Measurements from ENCODE around the gene MRE11.

The MRE11 gene

DNA sequence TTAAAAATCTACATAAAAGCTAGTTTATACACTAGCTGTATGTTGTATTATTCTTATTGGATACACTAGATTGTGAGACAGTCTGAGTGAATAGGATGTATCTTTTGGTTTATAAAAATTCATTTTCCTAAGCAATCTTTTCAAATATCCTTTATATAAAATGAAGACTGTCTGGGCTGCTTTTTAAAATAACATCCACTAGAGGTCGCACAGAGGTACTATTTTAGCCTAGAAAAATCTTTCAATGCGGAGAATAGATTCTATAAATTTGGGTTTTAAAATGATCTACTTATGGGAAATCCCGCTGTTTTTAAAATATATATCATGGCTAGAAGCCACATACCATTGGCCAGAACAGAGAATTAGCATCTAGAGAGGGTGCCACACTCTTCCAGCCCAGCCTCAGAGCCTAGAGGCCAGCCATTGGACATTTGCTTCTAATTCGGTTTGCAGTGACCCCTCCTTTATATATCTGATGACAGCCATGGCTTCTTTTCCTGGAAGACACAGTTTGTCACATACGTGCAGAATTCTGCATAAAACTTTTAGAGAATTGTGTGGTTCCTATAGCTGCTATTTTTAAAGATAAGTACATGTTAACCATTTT is 25.9 kb upstream of the MRE11 start:
- DNase-seq (ENCODE audit: low read depth): peak; percentile 62
- H3K4me3 ChIP-seq (ENCODE audit: low read depth, low read length): no peak overlapping the region
- TF ChIP-seq, protein P1, sequence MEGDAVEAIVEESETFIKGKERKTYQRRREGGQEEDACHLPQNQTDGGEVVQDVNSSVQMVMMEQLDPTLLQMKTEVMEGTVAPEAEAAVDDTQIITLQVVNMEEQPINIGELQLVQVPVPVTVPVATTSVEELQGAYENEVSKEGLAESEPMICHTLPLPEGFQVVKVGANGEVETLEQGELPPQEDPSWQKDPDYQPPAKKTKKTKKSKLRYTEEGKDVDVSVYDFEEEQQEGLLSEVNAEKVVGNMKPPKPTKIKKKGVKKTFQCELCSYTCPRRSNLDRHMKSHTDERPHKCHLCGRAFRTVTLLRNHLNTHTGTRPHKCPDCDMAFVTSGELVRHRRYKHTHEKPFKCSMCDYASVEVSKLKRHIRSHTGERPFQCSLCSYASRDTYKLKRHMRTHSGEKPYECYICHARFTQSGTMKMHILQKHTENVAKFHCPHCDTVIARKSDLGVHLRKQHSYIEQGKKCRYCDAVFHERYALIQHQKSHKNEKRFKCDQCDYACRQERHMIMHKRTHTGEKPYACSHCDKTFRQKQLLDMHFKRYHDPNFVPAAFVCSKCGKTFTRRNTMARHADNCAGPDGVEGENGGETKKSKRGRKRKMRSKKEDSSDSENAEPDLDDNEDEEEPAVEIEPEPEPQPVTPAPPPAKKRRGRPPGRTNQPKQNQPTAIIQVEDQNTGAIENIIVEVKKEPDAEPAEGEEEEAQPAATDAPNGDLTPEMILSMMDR (conservative IDR thresholded peaks at IDR 0.05; ENCODE audit: low read depth, low read length): peak; percentile 64

DNA sequence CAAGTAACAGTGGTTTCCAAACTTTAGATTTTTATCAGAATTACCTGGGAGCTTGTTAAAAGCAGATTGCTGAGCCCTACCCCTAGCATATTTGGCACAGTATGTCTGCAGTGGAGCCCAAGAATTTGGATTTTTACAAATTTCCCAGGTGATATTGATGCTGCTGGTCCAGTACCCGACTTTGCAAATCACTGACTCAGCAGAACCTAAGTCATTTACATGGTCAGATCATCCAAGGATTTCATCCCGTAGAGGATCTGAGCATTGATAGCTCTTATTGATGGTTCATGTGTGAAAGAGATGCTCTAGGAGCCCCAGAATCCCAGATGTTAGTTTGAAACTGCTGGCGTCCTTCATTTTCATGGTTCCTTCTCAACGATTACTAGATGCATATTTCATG is 24.7 kb upstream of the MRE11 start:
- DNase-seq (ENCODE audit: low read depth): no peak
- TF ChIP-seq, protein P1 (conservative IDR thresholded peaks at IDR 0.05; ENCODE audit: low read depth, low read length): no peak

DNA sequence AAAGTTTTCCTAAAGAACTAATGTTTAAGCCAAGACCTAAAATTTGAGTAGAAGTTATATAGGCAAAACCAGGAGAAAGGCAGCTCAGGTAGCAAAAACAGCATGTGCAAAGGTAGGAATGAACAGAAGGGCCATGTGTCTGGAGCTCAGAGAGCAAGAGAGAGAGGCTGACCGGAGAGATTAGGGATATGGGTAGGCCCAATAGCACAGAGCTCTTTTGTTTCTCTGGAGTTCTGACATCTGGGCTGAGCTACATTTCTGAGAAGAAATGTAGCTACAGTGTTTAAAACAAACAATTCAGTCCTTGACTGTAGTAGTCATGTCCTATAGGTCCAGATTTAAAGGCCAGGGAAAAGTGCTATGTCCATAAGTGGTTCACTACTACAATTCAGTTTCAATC is 23.1 kb upstream of the MRE11 start:
- no peak for DNase-seq (ENCODE audit: low read depth)
- TF ChIP-seq, protein P1 (conservative IDR thresholded peaks at IDR 0.05; ENCODE audit: low read depth, low read length): no peak
- no peak overlapping the region for H3K4me3 ChIP-seq (ENCODE audit: low read depth, low read length)

More for the DNA sequence above, 24.7 kb upstream of the MRE11 start:
- H3K4me3 ChIP-seq (ENCODE audit: low read depth, low read length): no peak overlapping the region

DNA sequence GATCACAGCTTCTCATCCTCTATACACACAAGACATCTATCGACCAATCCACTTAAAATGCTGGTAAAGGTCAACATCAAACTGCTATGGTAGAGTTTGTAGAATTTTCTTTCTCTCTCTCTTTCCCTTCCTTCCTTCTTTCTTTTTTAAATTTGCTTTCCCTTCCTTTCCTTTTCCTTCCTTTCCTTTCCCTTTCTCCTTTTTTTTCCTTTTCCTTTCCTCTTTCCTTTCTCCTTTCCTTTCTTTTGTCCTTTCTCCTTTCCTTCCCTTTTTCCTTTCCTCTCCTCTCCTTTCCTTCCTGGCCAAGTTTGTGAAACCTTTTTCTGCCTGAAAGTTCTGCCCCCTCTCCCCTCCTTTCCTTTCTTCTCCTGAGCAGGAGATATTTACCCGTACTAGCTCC is 21.8 kb upstream of the MRE11 start:
- no peak for DNase-seq (ENCODE audit: low read depth)
- no peak overlapping the region for H3K4me3 ChIP-seq (ENCODE audit: low read depth, low read length)
- TF ChIP-seq, protein P1 (conservative IDR thresholded peaks at IDR 0.05; ENCODE audit: low read depth, low read length): no peak

DNA sequence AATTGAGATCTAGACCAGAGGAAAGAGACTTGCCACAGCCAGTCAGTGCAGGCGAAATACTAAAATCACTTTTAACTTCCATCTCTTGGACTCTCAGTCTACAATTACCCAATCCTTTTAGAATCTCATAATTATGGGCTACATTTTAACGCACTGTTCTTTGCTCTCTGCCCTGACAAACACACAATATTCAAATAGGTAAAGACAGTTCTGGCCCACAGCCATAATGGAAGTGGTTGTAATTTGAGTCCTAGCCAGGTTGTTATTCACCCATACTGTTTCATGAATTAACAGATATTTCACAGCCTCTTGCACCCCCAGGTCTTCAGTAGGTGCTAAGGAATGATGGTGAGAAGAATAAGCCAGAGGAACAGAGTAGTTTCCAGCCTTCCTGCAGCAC is 19.4 kb upstream of the MRE11 start:
- no peak overlapping the region for H3K4me3 ChIP-seq (ENCODE audit: low read depth, low read length)
- DNase-seq (ENCODE audit: low read depth): no peak
- TF ChIP-seq, protein P1 (conservative IDR thresholded peaks at IDR 0.05; ENCODE audit: low read depth, low read length): no peak

DNA sequence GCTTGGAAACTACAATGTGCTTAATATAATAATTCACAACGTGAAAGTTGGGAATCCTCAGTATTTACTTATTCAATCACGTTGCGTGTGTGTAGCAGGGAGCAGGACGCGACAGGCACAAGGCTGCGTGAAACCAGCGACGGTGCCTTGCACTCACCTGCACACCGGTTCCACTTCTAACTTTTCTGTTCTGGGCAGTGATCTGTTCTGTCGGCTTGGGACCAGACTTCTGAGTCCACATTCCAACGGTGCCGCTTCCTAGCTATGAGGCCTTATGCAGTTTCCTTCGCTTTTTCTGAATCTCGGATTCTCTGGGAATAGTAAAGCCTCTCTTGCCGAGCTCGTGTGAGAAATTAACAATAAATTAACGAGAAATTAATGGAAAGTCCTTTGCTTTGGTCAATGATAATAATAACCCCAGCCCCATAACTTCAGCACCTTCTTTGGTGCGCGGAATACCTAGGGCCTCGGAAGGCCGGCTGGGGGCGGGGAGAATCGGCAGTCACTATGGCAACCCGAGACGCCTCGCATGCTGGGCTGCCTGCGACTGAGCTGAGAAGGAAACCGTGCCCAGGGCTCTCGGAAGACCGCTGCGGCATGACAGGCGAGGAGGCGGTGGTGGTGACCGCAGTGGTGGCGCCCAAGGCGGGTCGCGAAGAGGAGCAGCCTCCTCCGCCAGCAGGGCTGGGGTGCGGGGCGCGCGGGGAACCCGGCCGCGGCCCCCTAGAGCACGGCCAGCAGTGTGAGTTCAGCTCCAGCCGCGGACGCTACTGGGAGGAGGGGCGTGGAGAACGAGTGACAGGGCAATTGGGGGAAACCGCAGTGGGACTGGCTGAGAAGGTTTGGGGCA is 18.5 kb upstream of the MRE11 start, which contains the start of gene C11orf97:
Gene C11orf97, plus strand, starts transcription at position 530 of the 850 bp plus-strand sequence. Its CDS starts 68 bp downstream, at position 598.
- DNase-seq (ENCODE audit: low read depth): peak; percentile 48
- H3K4me3 ChIP-seq (ENCODE audit: low read depth, low read length): peak within 1 kb of the TSS; percentile 68
- TF ChIP-seq, protein P1 (conservative IDR thresholded peaks at IDR 0.05; ENCODE audit: low read depth, low read length): no peak

Data from choroid plexus epithelial cell (primary cell).